Subcutaneous abdominal adipose tissue (tissue), 5 donors: ENCODE data around the gene ERO1A.

ENCODE experiments used
- H3K27ac ChIP-seq: one replicate; pipeline ENCODE4 v1.7.0; 2013; ENCODE audit warnings: low read depth, mild to moderate bottlenecking, inconsistent platforms, low read length, moderate library complexity
- H3K27me3 ChIP-seq, 5 donors: one replicate each; pipeline ENCODE4 v1.7.0; 2013; ENCODE audit warnings: low read length in 5 of 5, inconsistent platforms in 1 of 5; ENCODE audit not compliant: control insufficient read depth in 5 of 5, insufficient read depth in 4 of 5
- H3K36me3 ChIP-seq, 5 donors: one replicate each; pipeline ENCODE4 v1.7.0; 2013; ENCODE audit warnings: low read length in 5 of 5; ENCODE audit not compliant: control insufficient read depth in 5 of 5, insufficient read depth in 5 of 5
- H3K4me1 ChIP-seq, 5 donors: one replicate each; pipeline ENCODE4 v1.7.0; 2013; ENCODE audit warnings: low read length in 5 of 5, mild to moderate bottlenecking in 3 of 5, moderate library complexity in 1 of 5; ENCODE audit not compliant: control insufficient read depth in 5 of 5, insufficient read depth in 5 of 5
- H3K4me3 ChIP-seq, 5 donors: one replicate each; pipeline ENCODE4 v1.7.0; 2013; ENCODE audit warnings: low read length in 5 of 5, low read depth in 1 of 5
- H3K9ac ChIP-seq, 5 donors: one replicate each; pipeline ENCODE4 v1.7.0; 2013; ENCODE audit warnings: low read length in 5 of 5, mild to moderate bottlenecking in 4 of 5, moderate library complexity in 3 of 5
- H3K9me3 ChIP-seq, 5 donors: one replicate each; pipeline ENCODE4 v1.7.0; 2013; ENCODE audit warnings: low read length in 5 of 5; ENCODE audit not compliant: control insufficient read depth in 5 of 5
- donor health status: healthy.
- donor health status: healthy.
- donor health status: healthy.
- donor health status: healthy.
- donor health status: healthy.

ERO1A gene

DNA sequence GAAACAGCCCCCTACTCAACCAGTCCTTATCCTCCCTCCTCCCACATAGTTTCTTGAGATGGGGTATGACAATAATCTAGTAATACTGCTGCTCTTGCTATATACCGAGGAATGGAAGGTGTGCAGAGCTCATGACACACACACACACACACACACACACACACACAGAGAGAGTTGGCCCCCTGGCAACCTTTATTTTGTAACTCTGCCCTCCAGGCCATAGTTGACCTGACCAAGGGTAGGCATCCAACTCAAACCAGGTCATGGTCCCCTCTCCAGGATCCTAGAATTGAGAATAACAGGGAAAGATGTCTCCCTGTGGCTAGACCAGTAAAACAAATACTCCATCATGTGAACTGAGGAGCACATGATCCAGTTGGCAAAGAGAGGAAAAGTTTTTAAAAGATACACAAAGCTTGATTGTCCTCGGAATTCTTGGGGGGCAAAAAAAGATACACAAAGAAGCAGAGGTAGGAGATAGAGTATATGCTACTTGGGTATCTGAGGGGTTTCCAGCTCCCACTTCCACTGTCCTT, 11.3 kb downstream of the ERO1A start:
- no peak overlapping the region for H3K9ac ChIP-seq
- no peak overlapping the region for H3K4me3 ChIP-seq
- H3K9me3 ChIP-seq, result no peaks in the 10 kb centered on the region
- H3K36me3 ChIP-seq, result peaks cover 0 to 9% (median 4%) of the 10 kb centered on the region in 5 donors
- no peaks in the 10 kb centered on the region for H3K27me3 ChIP-seq
- H3K27ac ChIP-seq, result no peak overlapping the region
- peaks cover 0 to 3% (median 0%) of the 10 kb centered on the region in 5 donors for H3K4me1 ChIP-seq

GRCh38 chr14:52678591-52678990, 16.8 kb downstream of the ERO1A start:
- H3K27me3 ChIP-seq, result no peaks in the 10 kb centered on the region
- peaks cover 10 to 30% (median 20%) of the 10 kb centered on the region in 5 donors for H3K36me3 ChIP-seq

DNA sequence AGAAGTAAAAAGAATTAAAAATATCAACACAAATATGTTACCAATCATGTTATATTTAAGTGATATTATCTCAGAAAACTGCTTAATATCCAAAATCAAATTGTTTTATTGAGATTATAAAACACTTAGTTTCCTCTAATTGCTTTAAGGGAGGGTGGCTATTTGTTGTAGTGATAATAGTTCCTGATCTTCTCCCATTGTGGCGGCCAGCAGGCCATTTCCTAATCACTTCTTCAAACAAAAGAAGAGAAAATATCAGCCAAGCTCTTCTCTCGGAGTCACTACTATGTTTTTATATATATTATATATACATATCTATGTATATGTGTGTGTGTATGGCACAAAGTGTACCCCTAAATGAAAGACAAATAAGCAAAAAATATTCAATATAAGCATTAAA, 31.5 kb downstream of the ERO1A start:
- Histone ChIP-seq H3K27ac (no peak overlapping the region), H3K4me1 (no peaks in the 10 kb centered on the region), H3K36me3 (peaks cover 5 to 23% (median 19%) of the 10 kb centered on the region in 5 donors), H3K27me3 (no peaks in the 10 kb centered on the region), H3K9me3 (no peaks in the 10 kb centered on the region), H3K9ac (no peak overlapping the region), H3K4me3 (no peak overlapping the region)

More at GRCh38 chr14:52678591-52678990, 16.8 kb downstream of the ERO1A start:
- no peaks in the 10 kb centered on the region for H3K4me1 ChIP-seq
- H3K27ac ChIP-seq, result no peak overlapping the region
- no peak overlapping the region for H3K9ac ChIP-seq
- H3K4me3 ChIP-seq, result no peak overlapping the region
- no peaks in the 10 kb centered on the region for H3K9me3 ChIP-seq

DNA sequence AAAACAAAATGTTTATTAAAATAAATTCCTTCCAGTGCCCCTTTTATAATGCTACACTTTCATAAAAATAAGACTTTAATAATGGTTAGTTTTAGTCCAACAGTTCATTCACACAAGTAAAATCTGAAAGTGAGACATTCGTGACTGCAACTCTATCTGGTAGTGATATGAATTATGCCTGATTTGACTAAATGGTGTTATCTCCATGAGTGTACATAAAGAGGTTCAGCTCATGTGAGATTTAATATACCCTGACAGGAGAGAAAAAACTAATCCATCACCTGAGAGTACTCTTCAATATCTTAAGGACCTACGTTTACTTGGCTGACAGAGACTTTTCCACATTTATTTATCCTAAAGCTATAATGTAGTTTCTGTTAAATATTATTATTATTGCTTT, 34.0 kb downstream of the ERO1A start:
- Histone ChIP-seq H3K9ac (no peak overlapping the region), H3K36me3 (peaks cover 15 to 25% (median 18%) of the 10 kb centered on the region in 5 donors), H3K27me3 (no peaks in the 10 kb centered on the region), H3K4me3 (no peak overlapping the region), H3K9me3 (no peaks in the 10 kb centered on the region), H3K27ac (no peak overlapping the region), H3K4me1 (no peaks in the 10 kb centered on the region)

DNA sequence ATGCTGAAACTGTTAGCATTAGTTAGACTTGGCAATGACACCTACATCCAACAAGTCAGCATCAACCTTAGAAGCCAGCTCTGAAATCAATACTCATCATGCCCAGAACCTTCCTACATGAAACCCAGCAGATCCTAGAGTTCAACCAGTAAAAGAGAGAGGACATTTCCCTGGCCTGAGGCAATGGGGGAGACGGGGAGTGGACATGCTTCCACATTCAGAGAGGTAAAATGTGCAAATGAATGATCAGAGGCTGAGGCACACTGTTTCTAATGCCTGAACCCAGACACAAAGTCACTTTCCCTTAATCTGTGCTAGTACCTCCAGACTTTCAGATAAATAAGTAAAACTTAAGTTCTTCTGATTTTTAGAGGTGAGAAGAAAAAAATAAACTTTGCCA, 34.5 kb downstream of the ERO1A start:
- Histone ChIP-seq H3K4me3 (no peak overlapping the region), H3K27ac (no peak overlapping the region), H3K36me3 (peaks cover 14 to 22% (median 17%) of the 10 kb centered on the region in 5 donors), H3K9ac (no peak overlapping the region), H3K9me3 (no peaks in the 10 kb centered on the region), H3K4me1 (no peaks in the 10 kb centered on the region), H3K27me3 (no peaks in the 10 kb centered on the region)

DNA sequence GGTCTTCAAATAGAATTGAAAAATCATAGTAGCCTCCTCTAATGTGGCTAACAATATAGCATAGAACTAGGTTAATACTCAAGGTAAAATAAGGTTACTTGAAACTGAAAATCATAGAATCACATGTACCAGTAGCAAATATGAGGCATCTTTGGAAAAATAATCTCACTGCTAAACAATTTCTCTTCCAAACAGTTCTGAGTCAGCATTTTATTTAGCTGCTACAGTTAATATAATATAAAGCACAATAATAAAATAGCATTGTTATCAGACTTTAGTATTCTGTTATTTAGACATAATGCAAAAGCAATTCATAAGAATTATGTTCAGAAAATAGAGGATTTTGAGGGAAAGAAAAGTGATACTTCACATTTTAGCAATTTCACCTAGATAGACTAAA, 35.0 kb downstream of the ERO1A start:
- H3K9ac ChIP-seq, result no peak overlapping the region
- H3K36me3 ChIP-seq, result peaks cover 9 to 17% (median 15%) of the 10 kb centered on the region in 5 donors
- no peak overlapping the region for H3K4me3 ChIP-seq
- H3K27me3 ChIP-seq, result no peaks in the 10 kb centered on the region
- no peaks in the 10 kb centered on the region for H3K9me3 ChIP-seq
- H3K4me1 ChIP-seq, result no peaks in the 10 kb centered on the region
- no peak overlapping the region for H3K27ac ChIP-seq

DNA sequence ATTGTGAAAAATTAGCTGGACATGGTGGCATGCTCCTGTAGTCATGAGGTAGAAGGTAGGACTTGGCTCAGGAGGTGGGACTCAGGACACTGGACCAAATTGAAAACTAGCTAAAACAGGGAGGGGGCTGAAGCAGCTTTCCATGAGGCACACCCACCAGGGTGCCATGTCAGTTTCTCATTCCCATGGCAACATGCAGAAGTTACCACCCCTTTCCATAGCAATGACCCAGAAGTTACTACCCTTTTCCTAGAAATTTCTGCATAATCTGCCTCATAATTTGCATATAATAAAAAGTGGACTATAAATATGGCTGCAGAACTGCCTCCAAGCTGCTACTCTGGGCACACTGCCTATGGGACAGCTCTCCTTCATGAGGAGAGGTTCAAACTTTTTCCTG, 38.5 kb downstream of the ERO1A start:
- Histone ChIP-seq H3K9me3 (no peaks in the 10 kb centered on the region), H3K9ac (no peak overlapping the region), H3K4me1 (no peaks in the 10 kb centered on the region), H3K27me3 (no peaks in the 10 kb centered on the region), H3K27ac (no peak overlapping the region), H3K4me3 (no peak overlapping the region), H3K36me3 (peaks cover 9 to 29% (median 16%) of the 10 kb centered on the region in 5 donors)

GRCh38 chr14:52650774-52651173, 44.6 kb downstream of the ERO1A start:
- peaks cover 11 to 35% (median 33%) of the 10 kb centered on the region in 5 donors for H3K36me3 ChIP-seq

GRCh38 chr14:52649511-52649910, 45.8 kb downstream of the ERO1A start:
- H3K27me3 ChIP-seq, result no peaks in the 10 kb centered on the region
- H3K27ac ChIP-seq, result no peak overlapping the region
- no peak overlapping the region for H3K4me3 ChIP-seq
- H3K9ac ChIP-seq, result no peak overlapping the region
- H3K9me3 ChIP-seq, result no peaks in the 10 kb centered on the region
- peaks cover 15 to 40% (median 36%) of the 10 kb centered on the region in 5 donors for H3K36me3 ChIP-seq
- H3K4me1 ChIP-seq, result no peaks in the 10 kb centered on the region

More at GRCh38 chr14:52650774-52651173, 44.6 kb downstream of the ERO1A start:
- no peaks in the 10 kb centered on the region for H3K4me1 ChIP-seq
- H3K4me3 ChIP-seq, result no peak overlapping the region
- H3K27me3 ChIP-seq, result no peaks in the 10 kb centered on the region
- H3K9me3 ChIP-seq, result no peaks in the 10 kb centered on the region
- H3K27ac ChIP-seq, result no peak overlapping the region
- no peak overlapping the region for H3K9ac ChIP-seq

GRCh38 chr14:52641745-52642144, 53.6 kb downstream of the ERO1A start:
- Histone ChIP-seq H3K9me3 (peaks cover 0 to 3% (median 0%) of the 10 kb centered on the region in 5 donors), H3K9ac (no peak overlapping the region), H3K4me3 (no peak overlapping the region), H3K27me3 (no peaks in the 10 kb centered on the region), H3K4me1 (no peaks in the 10 kb centered on the region), H3K36me3 (peaks cover 12 to 27% (median 19%) of the 10 kb centered on the region in 5 donors), H3K27ac (no peak overlapping the region)
